A549 (cell line): ENCODE data around the gene TBX6.

Experiments used
- CTCF ChIP-seq: fragments of >200 bp; sonication (Bioruptor Twin); formaldehyde crosslinking; IDR thresholded peaks from 3 replicates; pipeline ENCODE4 v1.5.1; 2016
- EP300 ChIP-seq, 2 experiments: fragments of >200 bp; sonication (Bioruptor Twin); formaldehyde crosslinking; IDR thresholded peaks; 2 replicates in 1 of 2; 3 replicates in 1 of 2; pipeline ENCODE4 v1.6.1; 2016 to 2017
- FOSL2 ChIP-seq, 2 experiments: fragments of 450-650 bp in 1 of 2; fragments of >200 bp in 1 of 2; sonication (Bioruptor Twin) in 1 of 2; formaldehyde crosslinking; IDR thresholded peaks; 2 replicates each; pipeline versions ENCODE4 v1.5.0 to v1.6.1; 2016 to 2020; ENCODE audit warnings: mild to moderate bottlenecking in 1 of 2, moderate library complexity in 1 of 2
- POLR2A ChIP-seq: IDR thresholded peaks from 2 replicates; pipeline ENCODE4 v1.6.1; 2012; ENCODE audit warnings: mild to moderate bottlenecking, low read length
- RFX5 ChIP-seq: fragments of 450-650 bp; IDR thresholded peaks from 2 replicates; pipeline ENCODE4 v1.7.1; 2014; ENCODE audit warnings: antibody characterized with exemption, mild to moderate bottlenecking, moderate library complexity
- RNF2 ChIP-seq: fragments of 200-600 bp; sonication (generic); IDR thresholded peaks from 2 replicates; pipeline ENCODE4 v1.6.1; 2016; ENCODE audit warnings: low read depth, mild to moderate bottlenecking, antibody characterized with exemption, moderate library complexity, borderline replicate concordance

DNA sequence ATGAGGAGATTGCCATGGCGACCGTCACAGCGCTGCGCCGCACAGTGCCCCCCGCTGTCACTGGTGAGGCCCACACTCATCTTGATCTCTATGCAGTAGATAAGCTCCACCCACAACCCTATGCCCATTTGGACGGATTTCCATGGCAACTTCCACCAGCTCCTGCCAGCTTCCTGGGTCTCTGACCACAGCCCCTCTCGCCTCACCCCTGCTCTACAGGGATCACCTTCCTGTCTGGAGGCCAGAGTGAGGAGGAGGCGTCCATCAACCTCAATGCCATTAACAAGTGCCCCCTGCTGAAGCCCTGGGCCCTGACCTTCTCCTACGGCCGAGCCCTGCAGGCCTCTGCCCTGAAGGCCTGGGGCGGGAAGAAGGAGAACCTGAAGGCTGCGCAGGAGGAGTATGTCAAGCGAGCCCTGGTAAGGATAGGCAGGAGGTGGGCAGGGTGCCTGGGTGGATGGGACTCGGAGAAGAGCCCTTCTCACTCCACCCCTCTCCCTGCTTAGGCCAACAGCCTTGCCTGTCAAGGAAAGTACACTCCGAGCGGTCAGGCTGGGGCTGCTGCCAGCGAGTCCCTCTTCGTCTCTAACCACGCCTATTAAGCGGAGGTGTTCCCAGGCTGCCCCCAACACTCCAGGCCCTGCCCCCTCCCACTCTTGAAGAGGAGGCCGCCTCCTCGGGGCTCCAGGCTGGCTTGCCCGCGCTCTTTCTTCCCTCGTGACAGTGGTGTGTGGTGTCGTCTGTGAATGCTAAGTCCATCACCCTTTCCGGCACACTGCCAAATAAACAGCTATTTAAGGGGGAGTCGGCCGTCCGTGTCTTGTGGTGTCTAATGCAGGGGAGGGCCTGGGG, 21.9 kb downstream of the TBX6 start:
- TF ChIP-seq POLR2A (no peak), RFX5 (no peak), FOSL2 (IDR thresholded peaks at IDR 0.05) (no peak), FOSL2 (CRISPR knock-in tag; IDR thresholded peaks at IDR 0.05) (no peak), EP300 (IDR thresholded peaks at IDR 0.05) (no peak), RNF2 (no peak), CTCF (no peak)
